A549 (cell line): ENCODE results near the gene EIF1AD.

Source experiments
- NFE2L2 ChIP-seq: fragments of 150-350 bp; conservative IDR thresholded peaks from 2 replicates; pipeline ENCODE4 v1.6.1; 2014; ENCODE audit warnings: low read length
- POLR2A ChIP-seq: IDR thresholded peaks from 2 replicates; pipeline ENCODE4 v1.6.1; 2012; ENCODE audit warnings: mild to moderate bottlenecking, low read length
- RAD21 ChIP-seq, 2 experiments: fragments of >200 bp in 1 of 2; sonication (Bioruptor Twin) in 1 of 2; formaldehyde crosslinking in 1 of 2; IDR thresholded peaks in 1 of 2; conservative IDR thresholded peaks in 1 of 2; 2 replicates in 1 of 2; 3 replicates in 1 of 2; pipeline ENCODE4 v1.6.1; 2012 to 2018; ENCODE audit warnings: inconsistent platforms in 1 of 2

DNA sequence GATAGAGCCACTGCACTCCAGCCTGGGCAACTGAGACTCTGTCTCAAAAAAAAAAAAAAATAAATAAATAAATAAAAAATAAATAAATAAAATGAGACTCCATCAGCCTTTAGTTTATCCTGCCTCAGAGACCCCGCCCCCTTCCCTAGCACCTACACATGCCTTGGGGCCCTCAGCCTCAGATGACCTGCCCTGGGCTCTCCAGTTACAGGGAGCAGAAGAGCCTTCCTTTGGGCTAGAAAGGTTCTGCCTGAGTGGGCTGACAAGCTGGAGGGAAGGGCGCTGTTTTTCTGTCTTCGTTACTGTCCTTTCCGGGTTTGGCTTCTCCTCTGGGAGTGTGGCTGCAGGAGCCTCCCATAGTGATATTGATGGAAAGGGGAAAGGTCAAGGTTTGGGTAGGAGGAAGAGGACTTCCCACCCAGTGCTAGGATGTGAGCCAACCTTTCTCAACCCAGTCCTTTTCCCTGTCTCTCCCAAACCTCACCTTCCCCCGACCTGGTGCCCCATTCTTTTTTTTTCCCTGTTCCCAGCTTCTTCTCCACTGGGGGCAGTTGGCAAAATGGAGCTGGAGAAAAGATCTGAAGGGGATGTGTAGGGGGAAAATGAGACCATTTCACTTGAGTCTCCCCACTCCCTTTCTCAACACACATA lies 48.7 kb upstream of the EIF1AD start:
- TF ChIP-seq RAD21 (conservative IDR thresholded peaks at IDR 0.05 in 1 of 2, IDR thresholded peaks at IDR 0.05 in 1 of 2) (no peak), NFE2L2 (no peak), POLR2A (no peak)
